Astrocyte (in vitro differentiated cells and primary cell): ENCODE measurements around the gene TACR1. TPM values are rescaled to one million over a fixed set of nuclear protein-coding genes. Genes with fewer than 3 reads are reported as not detected.

Experiments used
- DNase-seq: peaks from one replicate; pipeline ENCODE4 v3.0.0-alpha.2; 2010; ENCODE audit warnings: low read depth
- FAIRE-seq: peaks from 2 replicates; lab custom pipeline; 2011; peaks lifted over from hg19 to GRCh38; lab: Jason Lieb, UNC
- H2AFZ ChIP-seq: 2 replicates; pipeline ENCODE4 v1.6.0; 2012; ENCODE audit warnings: low read depth, low read length, inconsistent platforms
- H3K27ac ChIP-seq: 2 replicates; pipeline ENCODE4 v1.5.1; 2011; ENCODE audit warnings: low read depth, low read length, inconsistent platforms
- H3K27me3 ChIP-seq: 2 replicates; pipeline ENCODE4 v1.6.0; 2011; ENCODE audit warnings: low read length, inconsistent platforms; ENCODE audit not compliant: insufficient read depth
- H3K36me3 ChIP-seq: 2 replicates; pipeline ENCODE4 v1.5.1; 2011; ENCODE audit warnings: low read length, inconsistent platforms; ENCODE audit not compliant: insufficient read depth
- H3K4me1 ChIP-seq: 2 replicates; pipeline ENCODE4 v1.5.1; 2011; ENCODE audit warnings: low read length, inconsistent platforms; ENCODE audit not compliant: insufficient read depth
- H3K4me2 ChIP-seq: 2 replicates; pipeline ENCODE4 v1.6.0; 2012; ENCODE audit warnings: low read length, inconsistent platforms
- H3K4me3 ChIP-seq: 2 replicates; pipeline ENCODE4 v1.5.1; 2011; ENCODE audit warnings: low read depth, mild to moderate bottlenecking, low read length, inconsistent platforms; ENCODE audit not compliant: insufficient read depth
- H3K79me2 ChIP-seq: 2 replicates; pipeline ENCODE4 v1.6.0; 2012; ENCODE audit warnings: mild to moderate bottlenecking, low read length, inconsistent platforms; ENCODE audit not compliant: insufficient read depth
- H3K9ac ChIP-seq: 2 replicates; pipeline ENCODE4 v1.6.0; 2012; ENCODE audit warnings: mild to moderate bottlenecking, low read length, inconsistent platforms
- H3K9me3 ChIP-seq: 2 replicates; pipeline ENCODE4 v1.5.1; 2012; ENCODE audit warnings: low read depth, mild to moderate bottlenecking, low read length, inconsistent platforms; ENCODE audit not compliant: insufficient read depth
- H4K20me1 ChIP-seq: 2 replicates; pipeline ENCODE4 v1.6.0; 2012; ENCODE audit warnings: low read length, inconsistent platforms; ENCODE audit not compliant: insufficient read depth
- H3K27ac Mint-ChIP-seq: one replicate; pipeline ENCODE4 v1.8.0; 2021; ENCODE audit warnings: mild to moderate bottlenecking, mixed read lengths; ENCODE audit not compliant: unreplicated experiment
- H3K27me3 Mint-ChIP-seq: one replicate; pipeline ENCODE4 v1.8.0; 2021; ENCODE audit warnings: low read depth, mixed read lengths; ENCODE audit not compliant: unreplicated experiment
- H3K36me3 Mint-ChIP-seq: one replicate; pipeline ENCODE4 v1.8.0; 2021; ENCODE audit warnings: low read depth, mixed read lengths; ENCODE audit not compliant: unreplicated experiment
- H3K4me1 Mint-ChIP-seq: one replicate; pipeline ENCODE4 v1.8.0; 2021; ENCODE audit warnings: low read depth, mixed read lengths; ENCODE audit not compliant: unreplicated experiment
- H3K4me3 Mint-ChIP-seq: one replicate; pipeline ENCODE4 v1.8.0; 2021; ENCODE audit warnings: mild to moderate bottlenecking, moderate library complexity, mixed read lengths; ENCODE audit not compliant: unreplicated experiment
- H3K9me3 Mint-ChIP-seq: one replicate; pipeline ENCODE4 v1.8.0; 2021; ENCODE audit warnings: mild to moderate bottlenecking, mixed read lengths; ENCODE audit not compliant: unreplicated experiment
- EZH2 ChIP-seq: IDR thresholded peaks from 2 replicates; pipeline ENCODE4 v1.6.1; 2012; ENCODE audit warnings: mild to moderate bottlenecking, low read length, inconsistent platforms; ENCODE audit not compliant: insufficient read depth
- total RNA-seq: library from RNA; stranded (reverse); gene quantifications from 2 replicates; pipeline ENCODE4 v1.2.1, GENCODE V29; 2021
- TF ChIP-seq, protein P1 (sequence below): IDR thresholded peaks from 2 replicates; pipeline ENCODE4 v1.5.1; 2011; ENCODE audit warnings: low read depth, mild to moderate bottlenecking, inconsistent platforms, low read length, moderate library complexity; ENCODE audit not compliant: insufficient read depth

TACR1 gene
- total RNA-seq, 1 donor from 2014 or later: not detected

DNA sequence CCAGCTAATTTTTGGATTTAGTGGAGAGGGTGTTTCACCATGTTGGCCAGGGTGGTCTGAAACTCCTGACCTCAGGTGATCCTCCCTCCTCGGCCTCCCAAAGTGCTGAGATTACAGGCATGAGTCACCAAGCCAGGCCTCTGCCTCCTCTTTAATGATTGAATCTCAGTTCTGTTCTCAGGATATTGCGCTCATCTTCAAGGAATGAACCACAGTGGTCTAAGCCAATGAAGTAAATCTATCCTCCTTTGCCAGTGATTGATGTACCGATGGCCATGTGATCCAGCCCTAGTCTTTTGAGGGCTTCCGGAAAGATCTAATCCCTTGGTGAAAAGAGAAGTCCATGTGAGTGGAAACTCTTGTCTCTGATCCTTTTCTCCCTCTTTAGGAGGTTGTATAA, 192.3 kb downstream of the TACR1 start:
- Histone ChIP-seq H2AFZ (no peak overlapping the region), H4K20me1 (no peaks in the 10 kb centered on the region), H3K36me3 (no peaks in the 10 kb centered on the region), H3K9ac (no peak overlapping the region), H3K27me3 (no peaks in the 10 kb centered on the region), H3K4me1 (no peaks in the 10 kb centered on the region), H3K4me2 (no peak overlapping the region), H3K27ac (no peak overlapping the region), H3K4me3 (no peak overlapping the region), H3K79me2 (no peaks in the 10 kb centered on the region), H3K9me3 (no peaks in the 10 kb centered on the region)
- no peak overlapping the region for H3K4me3 Mint-ChIP-seq
- no peak overlapping the region for H3K27ac Mint-ChIP-seq
- TF ChIP-seq, protein P1, sequence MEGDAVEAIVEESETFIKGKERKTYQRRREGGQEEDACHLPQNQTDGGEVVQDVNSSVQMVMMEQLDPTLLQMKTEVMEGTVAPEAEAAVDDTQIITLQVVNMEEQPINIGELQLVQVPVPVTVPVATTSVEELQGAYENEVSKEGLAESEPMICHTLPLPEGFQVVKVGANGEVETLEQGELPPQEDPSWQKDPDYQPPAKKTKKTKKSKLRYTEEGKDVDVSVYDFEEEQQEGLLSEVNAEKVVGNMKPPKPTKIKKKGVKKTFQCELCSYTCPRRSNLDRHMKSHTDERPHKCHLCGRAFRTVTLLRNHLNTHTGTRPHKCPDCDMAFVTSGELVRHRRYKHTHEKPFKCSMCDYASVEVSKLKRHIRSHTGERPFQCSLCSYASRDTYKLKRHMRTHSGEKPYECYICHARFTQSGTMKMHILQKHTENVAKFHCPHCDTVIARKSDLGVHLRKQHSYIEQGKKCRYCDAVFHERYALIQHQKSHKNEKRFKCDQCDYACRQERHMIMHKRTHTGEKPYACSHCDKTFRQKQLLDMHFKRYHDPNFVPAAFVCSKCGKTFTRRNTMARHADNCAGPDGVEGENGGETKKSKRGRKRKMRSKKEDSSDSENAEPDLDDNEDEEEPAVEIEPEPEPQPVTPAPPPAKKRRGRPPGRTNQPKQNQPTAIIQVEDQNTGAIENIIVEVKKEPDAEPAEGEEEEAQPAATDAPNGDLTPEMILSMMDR: no peak
- TF ChIP-seq EZH2: no peak
- H3K36me3 Mint-ChIP-seq: no peaks in the 10 kb centered on the region
- no peak for FAIRE-seq
- H3K4me1 Mint-ChIP-seq: no peaks in the 10 kb centered on the region
- DNase-seq: no peak
- no peaks in the 10 kb centered on the region for H3K27me3 Mint-ChIP-seq
- H3K9me3 Mint-ChIP-seq: peaks cover 3% of the 10 kb centered on the region

DNA sequence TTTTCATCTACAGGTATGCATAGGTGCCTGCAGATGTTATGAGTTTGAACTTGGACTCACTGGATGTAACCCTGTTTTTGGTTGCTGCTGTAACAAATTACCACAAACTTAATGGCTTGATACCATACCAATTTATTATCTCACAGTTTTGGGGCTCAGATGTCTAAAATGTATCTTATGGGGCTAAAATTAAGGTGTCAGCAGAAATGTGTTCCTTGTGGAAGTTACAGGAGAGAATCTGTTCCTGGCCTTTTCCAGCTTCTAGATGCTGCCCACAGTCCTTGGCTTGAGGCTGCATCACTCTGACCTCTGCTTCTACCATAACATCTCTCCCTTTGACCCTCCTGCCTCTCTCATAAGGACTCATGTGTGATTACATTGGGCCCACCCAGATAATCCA, 193.3 kb downstream of the TACR1 start:
- no peak overlapping the region for H3K4me2 ChIP-seq
- H3K27me3 ChIP-seq: no peaks in the 10 kb centered on the region
- no peaks in the 10 kb centered on the region for H4K20me1 ChIP-seq
- Mint-ChIP-seq H3K4me3 (no peak overlapping the region), H3K27me3 (no peaks in the 10 kb centered on the region), H3K9me3 (peaks cover 3% of the 10 kb centered on the region), H3K36me3 (no peaks in the 10 kb centered on the region), H3K4me1 (no peaks in the 10 kb centered on the region), H3K27ac (no peak overlapping the region)
- H3K79me2 ChIP-seq: no peaks in the 10 kb centered on the region
- no peak overlapping the region for H2AFZ ChIP-seq
- no peak overlapping the region for H3K4me3 ChIP-seq
- no peak for DNase-seq
- no peaks in the 10 kb centered on the region for H3K4me1 ChIP-seq
- FAIRE-seq: no peak
- H3K9me3 ChIP-seq: no peaks in the 10 kb centered on the region
- TF ChIP-seq, protein P1: no peak
- no peak for TF ChIP-seq EZH2
- H3K36me3 ChIP-seq: no peaks in the 10 kb centered on the region
- no peak overlapping the region for H3K9ac ChIP-seq
- no peak overlapping the region for H3K27ac ChIP-seq

DNA sequence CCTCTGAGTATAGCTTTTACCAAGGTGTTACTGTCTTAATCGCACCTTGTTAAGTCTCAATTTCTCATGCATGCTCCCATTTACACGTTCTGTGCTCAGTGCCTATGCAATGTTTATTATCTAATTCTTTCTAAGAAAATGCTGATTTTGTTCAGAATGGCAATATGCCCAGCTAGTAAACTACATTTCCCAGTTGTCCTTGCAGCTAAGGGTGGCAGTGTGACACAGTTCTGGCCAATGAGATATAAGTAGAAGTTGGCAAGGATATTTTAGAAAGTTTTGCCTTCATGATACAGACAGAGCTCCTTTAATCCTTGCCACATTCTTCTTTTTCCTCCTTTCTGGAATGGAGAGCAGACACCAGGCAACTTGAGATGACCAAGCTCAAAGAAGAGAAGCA, 195.5 kb downstream of the TACR1 start:
- Histone ChIP-seq H3K4me1 (no peaks in the 10 kb centered on the region), H3K27me3 (no peaks in the 10 kb centered on the region), H3K4me3 (no peak overlapping the region), H3K79me2 (no peaks in the 10 kb centered on the region), H3K4me2 (no peak overlapping the region), H3K27ac (no peak overlapping the region), H2AFZ (no peak overlapping the region), H3K36me3 (no peaks in the 10 kb centered on the region), H3K9me3 (no peaks in the 10 kb centered on the region), H3K9ac (no peak overlapping the region), H4K20me1 (no peaks in the 10 kb centered on the region)
- Mint-ChIP-seq H3K27me3 (no peaks in the 10 kb centered on the region), H3K9me3 (peaks cover 3% of the 10 kb centered on the region), H3K36me3 (no peaks in the 10 kb centered on the region), H3K4me3 (no peak overlapping the region), H3K27ac (no peak overlapping the region), H3K4me1 (no peaks in the 10 kb centered on the region)
- no peak for DNase-seq
- TF ChIP-seq, protein P1: no peak
- no peak for TF ChIP-seq EZH2
- no peak for FAIRE-seq
